ENCODE data around the gene FLG. TPM values are rescaled to one million over a fixed set of nuclear protein-coding genes. Genes with fewer than 3 reads are reported as not detected.
"Not testable (repeated sequence)": the region's sequence is repeated elsewhere in the genome, so short reads cannot be mapped to it uniquely, and the experiment has no call there.

FLG gene
- total RNA-seq, 1 donor from 2014 or later, result not detected

- not testable (repeated sequence) for H3K36me3 ChIP-seq (ENCODE audit: control insufficient read depth, insufficient read depth, low read length); H3K4me3 ChIP-seq (ENCODE audit: low read depth, low read length); H3K27me3 ChIP-seq (ENCODE audit: control insufficient read depth, insufficient read depth, low read length); DNase-seq (ENCODE audit: low read depth)
Observed at GRCh38 chr1:152303139-152303872, 21.7 kb downstream of the FLG start.

GRCh38 chr1:152256394-152256793, 68.6 kb downstream of the FLG start:
- H3K36me3 ChIP-seq (ENCODE audit: control insufficient read depth, insufficient read depth, low read length); H3K4me3 ChIP-seq (ENCODE audit: low read depth, low read length); H3K27me3 ChIP-seq (ENCODE audit: control insufficient read depth, insufficient read depth, low read length); DNase-seq (ENCODE audit: low read depth): not testable (repeated sequence)

Other genes with a start within 250 kb of the FLG start
- gene TCHHL1, start 236.2 kb downstream of the FLG start, total RNA-seq, result not detected in 2 replicates
- gene TCHH, start 209.8 kb downstream of the FLG start, total RNA-seq, result 0.07 and 0.08 TPM in 2 replicates
- gene RPTN, start 166.0 kb downstream of the FLG start, total RNA-seq, result not detected in 2 replicates
- not detected in 2 replicates for gene HRNR, start 101.0 kb downstream of the FLG start, total RNA-seq
- gene FLG2, start 34.8 kb upstream of the FLG start, total RNA-seq, result not detected in 2 replicates
- not detected in 2 replicates for gene CRNN, start 89.0 kb upstream of the FLG start, total RNA-seq
- not detected in 2 replicates for gene LCE5A, start 185.6 kb upstream of the FLG start, total RNA-seq
- gene CRCT1, start 189.2 kb upstream of the FLG start, total RNA-seq, result 0.75 TPM in 1 of 2 replicates, not detected in the other
- not detected in 2 replicates for gene LCE3E, start 241.5 kb upstream of the FLG start, total RNA-seq